Peyer's patch (tissue), 4 donors: ENCODE data around the gene CIB1.

Experiments used
- CTCF ChIP-seq, 6 experiments: fragments of 450-650 bp in 4 of 6; fragments of 200-600 bp in 2 of 6; sonication (generic) in 1 of 6; IDR thresholded peaks; one replicate each; pipeline ENCODE4 v1.5.1; 2017 to 2019; ENCODE audit warnings: antibody characterized with exemption in 6 of 6, mild to moderate bottlenecking in 3 of 6, moderate library complexity in 1 of 6
- POLR2A ChIP-seq, 2 donors: fragments of 450-650 bp; IDR thresholded peaks; one replicate each; pipeline ENCODE4 v1.5.1; 2017; ENCODE audit warnings: antibody characterized with exemption in 2 of 2, mild to moderate bottlenecking in 2 of 2, moderate library complexity in 2 of 2

DNA sequence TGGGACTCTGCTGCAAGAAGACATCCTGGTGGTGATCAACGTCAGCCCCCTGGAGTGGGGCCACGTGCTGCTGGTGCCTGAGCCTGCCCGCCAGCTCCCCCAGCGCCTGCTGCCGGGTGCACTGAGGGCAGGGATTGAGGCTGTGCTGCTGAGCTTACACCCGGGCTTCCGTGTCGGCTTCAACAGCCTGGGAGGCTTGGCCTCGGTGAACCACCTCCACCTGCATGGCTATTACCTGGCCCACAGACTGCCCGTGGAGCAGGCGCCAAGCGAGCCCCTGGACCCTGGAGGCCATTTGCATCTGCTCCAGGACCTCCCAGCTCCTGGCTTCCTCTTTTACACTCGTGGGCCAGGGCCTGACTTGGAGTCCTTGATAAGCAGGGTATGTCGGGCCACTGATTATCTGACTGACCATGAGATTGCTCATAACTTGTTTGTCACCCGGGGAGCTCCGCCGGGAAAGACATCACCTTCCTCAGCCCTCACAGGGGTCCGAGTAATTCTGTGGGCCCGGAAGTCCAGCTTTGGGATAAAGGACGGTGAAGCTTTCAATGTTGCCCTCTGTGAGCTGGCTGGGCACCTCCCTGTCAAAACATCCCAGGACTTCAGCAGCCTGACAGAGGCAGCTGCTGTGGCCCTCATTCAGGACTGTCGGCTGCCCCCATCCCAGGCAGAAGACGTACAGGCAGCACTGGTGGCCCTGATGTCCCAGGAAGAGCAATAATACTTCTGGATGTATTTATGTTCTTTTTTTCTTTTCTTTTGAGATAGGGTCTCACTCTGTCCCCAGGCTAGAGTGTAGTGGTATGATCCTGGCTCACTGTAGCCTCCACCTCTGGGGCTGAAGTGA, 7.8 kb upstream of the CIB1 start:
- TF ChIP-seq CTCF (IDR thresholded peaks at IDR 0.05): no peak
- TF ChIP-seq POLR2A (IDR thresholded peaks at IDR 0.05): no peak
